ENCODE measurements around the gene DMPK.
"Not testable (repeated sequence)": the region's sequence is repeated elsewhere in the genome, so short reads cannot be mapped to it uniquely, and the experiment has no call there.

The DMPK gene

GRCh38 chr19:45809643-45810159 is 27.4 kb upstream of the DMPK start:
- no peak overlapping the region for H3K9ac ChIP-seq (ENCODE audit: insufficient read length)
- H3K36me3 ChIP-seq (ENCODE audit: insufficient read depth, low read length) = no peaks in the 10 kb centered on the region
- no peak for TF ChIP-seq EZH2 (IDR thresholded peaks at IDR 0.05)
- no peak for TF ChIP-seq FOXP2 (optimal IDR thresholded peaks at IDR 0.05; ENCODE audit: control extremely low read depth, extremely low read length, insufficient read depth)
- TF ChIP-seq POLR2AphosphoS5 (IDR thresholded peaks at IDR 0.05; ENCODE audit: borderline replicate concordance, low read depth, low read length) = no peak
- no peaks in the 10 kb centered on the region for H3K9me3 ChIP-seq (ENCODE audit: low read depth, low read length)
- no peak overlapping the region for H3K4me3 ChIP-seq
- no peak for DNase-seq (ENCODE audit: low read depth, low spot score)
- H3K27ac ChIP-seq = peak overlapping the region; percentile 74; the same call in 1 of the 2 replicates

- H3K4me3 ChIP-seq = no peak overlapping the region
- no peak overlapping the region for H3K9ac ChIP-seq (ENCODE audit: insufficient read length)
- no peak for TF ChIP-seq POLR2AphosphoS5 (IDR thresholded peaks at IDR 0.05; ENCODE audit: borderline replicate concordance, low read depth, low read length)
- no peak for TF ChIP-seq EZH2 (IDR thresholded peaks at IDR 0.05)
- TF ChIP-seq FOXP2 (optimal IDR thresholded peaks at IDR 0.05; ENCODE audit: control extremely low read depth, extremely low read length, insufficient read depth) = no peak
Measured at GRCh38 chr19:45805719-45806118, 23.4 kb upstream of the DMPK start.

GRCh38 chr19:45804959-45805230 is 22.6 kb upstream of the DMPK start:
- TF ChIP-seq FOXP2 (optimal IDR thresholded peaks at IDR 0.05; ENCODE audit: control extremely low read depth, extremely low read length, insufficient read depth) (no peak), EZH2 (IDR thresholded peaks at IDR 0.05) (no peak), POLR2AphosphoS5 (IDR thresholded peaks at IDR 0.05; ENCODE audit: borderline replicate concordance, low read depth, low read length) (no peak)
- no peaks in the 10 kb centered on the region for H3K9me3 ChIP-seq (ENCODE audit: low read depth, low read length)
- no peaks in the 10 kb centered on the region for H3K36me3 ChIP-seq (ENCODE audit: insufficient read depth, low read length)
- no peak overlapping the region for H3K27ac ChIP-seq
- no peak overlapping the region for H3K4me3 ChIP-seq
- no peak overlapping the region for H3K9ac ChIP-seq (ENCODE audit: insufficient read length)
- DNase-seq (ENCODE audit: low read depth, low spot score) = no peak

More at GRCh38 chr19:45805719-45806118, 23.4 kb upstream of the DMPK start:
- Histone ChIP-seq H3K27ac (no peak overlapping the region), H3K36me3 (ENCODE audit: insufficient read depth, low read length) (no peaks in the 10 kb centered on the region), H3K9me3 (ENCODE audit: low read depth, low read length) (no peaks in the 10 kb centered on the region)
- no peak for DNase-seq (ENCODE audit: low read depth, low spot score)

GRCh38 chr19:45804140-45804958 is 22.1 kb upstream of the DMPK start:
- no peak for TF ChIP-seq FOXP2 (optimal IDR thresholded peaks at IDR 0.05; ENCODE audit: control extremely low read depth, extremely low read length, insufficient read depth)
- no peak for TF ChIP-seq EZH2 (IDR thresholded peaks at IDR 0.05)
- TF ChIP-seq POLR2AphosphoS5 (IDR thresholded peaks at IDR 0.05; ENCODE audit: borderline replicate concordance, low read depth, low read length) = no peak
- Histone ChIP-seq H3K9ac (ENCODE audit: insufficient read length) (no peak overlapping the region), H3K36me3 (ENCODE audit: insufficient read depth, low read length) (no peaks in the 10 kb centered on the region), H3K9me3 (ENCODE audit: low read depth, low read length) (no peaks in the 10 kb centered on the region), H3K4me3 (no peak overlapping the region), H3K27ac (no peak overlapping the region)
- no peak for DNase-seq (ENCODE audit: low read depth, low spot score)

GRCh38 chr19:45801603-45802175 is 19.4 kb upstream of the DMPK start:
- no peak overlapping the region for H3K9ac ChIP-seq (ENCODE audit: insufficient read length)
- TF ChIP-seq FOXP2 (optimal IDR thresholded peaks at IDR 0.05; ENCODE audit: control extremely low read depth, extremely low read length, insufficient read depth) (no peak), EZH2 (IDR thresholded peaks at IDR 0.05) (no peak), POLR2AphosphoS5 (IDR thresholded peaks at IDR 0.05; ENCODE audit: borderline replicate concordance, low read depth, low read length) (no peak)

GRCh38 chr19:45800070-45800553 is 17.8 kb upstream of the DMPK start:
- H3K9ac ChIP-seq (ENCODE audit: insufficient read length) = no peak overlapping the region
- TF ChIP-seq FOXP2 (optimal IDR thresholded peaks at IDR 0.05; ENCODE audit: control extremely low read depth, extremely low read length, insufficient read depth) = no peak
- TF ChIP-seq POLR2AphosphoS5 (IDR thresholded peaks at IDR 0.05; ENCODE audit: borderline replicate concordance, low read depth, low read length) = no peak
- TF ChIP-seq EZH2 (IDR thresholded peaks at IDR 0.05) = no peak
- H3K4me3 ChIP-seq = no peak overlapping the region
- no peak for DNase-seq (ENCODE audit: low read depth, low spot score)
- H3K9me3 ChIP-seq (ENCODE audit: low read depth, low read length) = no peaks in the 10 kb centered on the region
- H3K36me3 ChIP-seq (ENCODE audit: insufficient read depth, low read length) = no peaks in the 10 kb centered on the region
- H3K27ac ChIP-seq = no peak overlapping the region

More at GRCh38 chr19:45801603-45802175, 19.4 kb upstream of the DMPK start:
- Histone ChIP-seq H3K36me3 (ENCODE audit: insufficient read depth, low read length) (no peaks in the 10 kb centered on the region), H3K9me3 (ENCODE audit: low read depth, low read length) (no peaks in the 10 kb centered on the region), H3K4me3 (no peak overlapping the region), H3K27ac (no peak overlapping the region)
- DNase-seq (ENCODE audit: low read depth, low spot score) = no peak

GRCh38 chr19:45799541-45799940 is 17.3 kb upstream of the DMPK start:
- not testable (repeated sequence) for H3K9ac ChIP-seq (ENCODE audit: insufficient read length); H3K4me3 ChIP-seq; H3K9me3 ChIP-seq (ENCODE audit: low read depth, low read length); H3K36me3 ChIP-seq (ENCODE audit: insufficient read depth, low read length); H3K27ac ChIP-seq; DNase-seq (ENCODE audit: low read depth, low spot score)

- no peak overlapping the region for H3K9ac ChIP-seq (ENCODE audit: insufficient read length)
- H3K36me3 ChIP-seq (ENCODE audit: insufficient read depth, low read length) = no peaks in the 10 kb centered on the region
- DNase-seq (ENCODE audit: low read depth, low spot score) = peak; percentile 14
- H3K9me3 ChIP-seq (ENCODE audit: low read depth, low read length) = no peaks in the 10 kb centered on the region
- no peak overlapping the region for H3K27ac ChIP-seq
- TF ChIP-seq FOXP2 (optimal IDR thresholded peaks at IDR 0.05; ENCODE audit: control extremely low read depth, extremely low read length, insufficient read depth) (no peak), EZH2 (IDR thresholded peaks at IDR 0.05) (no peak), POLR2AphosphoS5 (IDR thresholded peaks at IDR 0.05; ENCODE audit: borderline replicate concordance, low read depth, low read length) (no peak)
- 0 out of 2 replicates have a peak overlapping the region, but pooled peaks have one; percentile 3 for H3K4me3 ChIP-seq
Measured at GRCh38 chr19:45798995-45799517, 16.8 kb upstream of the DMPK start.

All from SK-N-MC (cell line).